ENCODE measurements around the gene MLH3. TPM values are rescaled to one million over a fixed set of nuclear protein-coding genes. Genes with fewer than 3 reads are reported as not detected.
"Not testable (repeated sequence)": the region's sequence is repeated elsewhere in the genome, so short reads cannot be mapped to it uniquely, and the experiment has no call there.

MLH3 gene
- total and polyA plus RNA-seq, 4 donors, result 7.3 to 43.6 (median 22.6) TPM

DNA sequence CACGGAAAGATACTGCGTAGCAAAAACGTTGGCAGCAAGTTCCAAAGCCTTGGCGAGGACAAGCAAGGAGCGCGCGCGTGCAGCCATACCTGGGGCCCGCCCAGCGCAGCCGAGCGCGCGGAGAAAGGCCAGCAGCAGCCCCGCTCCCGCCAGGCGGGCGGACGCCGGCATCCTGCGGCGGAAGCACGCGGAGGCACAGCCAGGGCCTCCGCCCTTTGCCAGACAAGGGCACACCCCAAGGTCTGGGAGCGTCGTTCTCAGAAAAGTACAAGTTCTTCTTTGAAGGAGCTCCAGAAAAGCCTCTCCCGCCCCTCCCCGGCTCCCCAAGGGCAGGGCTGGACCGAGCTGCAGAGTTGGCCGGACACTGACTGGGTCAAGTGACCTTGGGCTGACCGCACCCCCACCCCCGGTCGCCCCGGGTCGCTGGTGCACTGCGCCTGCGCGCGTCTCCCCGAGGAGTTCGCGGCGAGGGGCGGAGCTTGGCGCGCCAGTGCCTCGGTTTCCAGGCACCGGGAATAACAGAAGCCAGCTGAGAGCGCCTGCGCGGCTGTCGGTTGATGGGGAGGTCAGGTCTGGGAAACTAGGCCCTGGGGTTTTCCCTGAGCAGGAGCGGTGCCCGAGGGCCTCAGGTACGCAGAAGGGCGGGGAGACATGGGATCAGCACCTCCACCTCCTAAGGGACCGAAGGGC lies 18.0 kb upstream of the MLH3 start, which contains the start of gene ZC2HC1C:
Gene ZC2HC1C, plus strand, starts transcription at position 521 of the 690 bp plus-strand sequence. CDS start 933 bp downstream, outside the sequence.
- DNase-seq (peak; percentile 97 to 98), ATAC-seq (ENCODE audit: low FRiP score) (peak; percentile 97)
- no peaks in the 10 kb centered on the region for H3K9me3 ChIP-seq (ENCODE audit: control insufficient read depth, low read length)
- H3K27me3 ChIP-seq (ENCODE audit: control insufficient read depth in 1 of 2, insufficient read depth in 2 of 2, low read length in 1 of 2), result no peaks in the 10 kb centered on the region
- H3K4me3 ChIP-seq (ENCODE audit: low read length in 2 of 2), result peak within 1 kb of the TSS; percentile 55 to 58
- peak within 1 kb of the TSS; percentile 15 to 62 for H3K27ac ChIP-seq (ENCODE audit: low read depth in 1 of 2, low read length in 2 of 2)
- no peaks in the 10 kb centered on the region for H3K4me1 ChIP-seq (ENCODE audit: control insufficient read depth in 1 of 2, insufficient read depth in 2 of 2, low read length in 2 of 2)
- intact Hi-C loops (cut with DNase I), result loop anchor here (5.0 to 10.0 kb wide), 2 partner anchors 57 to 124 kb away; no protein-coding TSS in a partner anchor
- H3K36me3 ChIP-seq (ENCODE audit: control insufficient read depth in 1 of 2, insufficient read depth in 2 of 2, low read length in 1 of 2), result no peaks in the 10 kb centered on the region
- 1 to 2% methylated on average over 58 of the region's 58 CpGs for WGBS, 2 donors

DNA sequence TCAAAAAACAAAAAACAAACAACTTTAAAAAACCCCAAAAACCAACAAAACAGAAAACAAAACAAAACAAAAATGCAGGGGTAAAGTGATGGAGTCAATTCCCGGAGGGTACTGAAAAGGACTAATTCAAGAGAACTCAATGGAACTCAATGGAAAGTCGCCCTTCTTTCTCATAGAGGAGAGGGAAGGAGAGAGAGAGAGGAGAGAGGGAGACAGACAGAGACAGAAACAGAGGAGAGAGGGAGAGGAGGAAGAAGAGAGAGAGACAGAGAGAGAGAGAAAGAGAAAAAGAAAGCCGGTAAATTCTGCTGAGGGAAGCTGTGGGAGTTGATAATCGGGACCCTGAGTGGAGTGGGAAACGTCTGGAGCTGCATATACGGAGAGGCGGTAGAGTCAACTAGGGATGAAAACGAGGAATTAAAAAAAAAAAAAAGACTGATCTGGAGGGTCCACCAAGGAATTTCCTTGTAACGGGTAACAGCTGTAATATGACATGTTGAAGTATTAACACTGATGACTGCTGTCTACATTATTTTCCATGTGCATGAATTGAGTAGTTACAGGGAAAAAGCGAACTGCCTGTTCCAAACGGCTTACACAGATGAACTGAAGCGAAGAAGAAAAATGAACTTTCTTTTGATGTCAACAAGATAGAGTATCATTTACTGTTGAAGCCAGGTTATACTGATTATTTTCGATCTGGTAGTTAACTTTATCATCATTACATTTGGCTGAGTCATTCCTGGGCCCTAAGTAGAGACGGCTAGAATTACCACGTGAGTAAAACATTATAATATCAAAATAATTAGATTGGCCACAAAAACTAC lies 17.2 kb upstream of the MLH3 start:
- intact Hi-C loops (cut with DNase I), result loop anchor here (5.0 to 10.0 kb wide), 2 partner anchors 56 to 124 kb away; no protein-coding TSS in a partner anchor
- Histone ChIP-seq H3K4me1 (ENCODE audit: control insufficient read depth in 1 of 2, insufficient read depth in 2 of 2, low read length in 2 of 2) (no peaks in the 10 kb centered on the region), H3K27me3 (ENCODE audit: control insufficient read depth in 1 of 2, insufficient read depth in 2 of 2, low read length in 1 of 2) (no peaks in the 10 kb centered on the region), H3K27ac (ENCODE audit: low read depth in 1 of 2, low read length in 2 of 2) (peak overlapping the region in 1 of 2 donors; percentile 15), H3K4me3 (ENCODE audit: low read length in 2 of 2) (peak overlapping the region; percentile 55 to 58), H3K9me3 (ENCODE audit: control insufficient read depth, low read length) (no peaks in the 10 kb centered on the region), H3K36me3 (ENCODE audit: control insufficient read depth in 1 of 2, insufficient read depth in 2 of 2, low read length in 1 of 2) (no peaks in the 10 kb centered on the region)
- DNase-seq (no peak), ATAC-seq (ENCODE audit: low FRiP score) (no peak)
- 14 to 17% methylated on average over 15 of the region's 15 CpGs for WGBS, 2 donors

DNA sequence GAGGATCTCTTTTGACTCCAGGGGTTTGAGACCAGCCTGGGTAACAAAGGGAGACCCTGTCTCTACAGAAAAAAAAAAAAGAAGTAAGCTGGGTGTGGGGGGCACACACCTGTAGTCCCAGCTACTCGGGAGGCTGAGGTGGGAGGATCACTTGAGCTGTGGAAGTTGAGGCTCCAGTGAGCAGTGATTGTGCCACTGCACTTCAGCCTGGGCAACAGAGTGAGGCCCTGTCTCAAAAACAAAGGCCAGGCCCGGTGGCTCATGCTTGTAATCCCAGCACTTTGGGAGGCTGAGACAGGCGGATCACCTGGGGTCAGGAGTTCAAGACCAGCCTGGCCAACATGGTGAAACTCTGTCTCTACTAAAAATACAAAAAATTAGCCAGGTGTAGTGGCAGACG lies 16.5 kb upstream of the MLH3 start:
- intact Hi-C loops (cut with DNase I), result loop anchor here (5.0 to 10.0 kb wide), 2 partner anchors 55 to 123 kb away; no protein-coding TSS in a partner anchor
- H3K27me3 ChIP-seq (ENCODE audit: control insufficient read depth in 1 of 2, insufficient read depth in 2 of 2, low read length in 1 of 2); H3K27ac ChIP-seq (ENCODE audit: low read depth in 1 of 2, low read length in 2 of 2); H3K4me3 ChIP-seq (ENCODE audit: low read length in 2 of 2); H3K4me1 ChIP-seq (ENCODE audit: control insufficient read depth in 1 of 2, insufficient read depth in 2 of 2, low read length in 2 of 2); DNase-seq; H3K9me3 ChIP-seq (ENCODE audit: control insufficient read depth, low read length); H3K36me3 ChIP-seq (ENCODE audit: control insufficient read depth in 1 of 2, insufficient read depth in 2 of 2, low read length in 1 of 2); ATAC-seq (ENCODE audit: low FRiP score): not testable (repeated sequence)
- 93 to 96% methylated on average over 4 of the region's 4 CpGs for WGBS, 2 donors

DNA sequence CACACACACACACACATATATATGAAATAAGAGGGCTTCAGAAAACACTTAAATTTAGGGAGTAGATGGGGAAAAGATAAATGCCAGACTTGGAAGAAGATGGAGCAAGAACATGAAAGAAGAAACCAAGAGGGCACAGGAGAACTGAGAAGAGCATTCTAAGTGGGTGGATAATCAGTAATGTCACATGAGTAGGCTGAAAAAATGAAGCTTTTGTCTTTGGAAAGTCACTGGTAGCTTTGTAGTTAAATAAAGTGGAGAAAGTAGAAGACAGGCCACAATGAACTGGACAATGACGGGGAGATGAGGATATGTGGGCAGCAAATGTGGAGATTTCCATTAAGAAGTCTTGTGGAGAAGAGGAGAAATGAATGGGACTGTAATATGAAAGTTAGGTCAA lies 15.9 kb upstream of the MLH3 start:
- Histone ChIP-seq H3K27ac (ENCODE audit: low read depth in 1 of 2, low read length in 2 of 2) (no peak overlapping the region), H3K36me3 (ENCODE audit: control insufficient read depth in 1 of 2, insufficient read depth in 2 of 2, low read length in 1 of 2) (no peaks in the 10 kb centered on the region), H3K4me1 (ENCODE audit: control insufficient read depth in 1 of 2, insufficient read depth in 2 of 2, low read length in 2 of 2) (peaks cover 0 to 2% of the 10 kb centered on the region in 2 donors), H3K27me3 (ENCODE audit: control insufficient read depth in 1 of 2, insufficient read depth in 2 of 2, low read length in 1 of 2) (no peaks in the 10 kb centered on the region), H3K9me3 (ENCODE audit: control insufficient read depth, low read length) (no peaks in the 10 kb centered on the region), H3K4me3 (ENCODE audit: low read length in 2 of 2) (no peak overlapping the region)
- DNase-seq (no peak), ATAC-seq (ENCODE audit: low FRiP score) (no peak)
- intact Hi-C loops (cut with DNase I), result loop anchor here (5.0 to 10.0 kb wide), 2 partner anchors 55 to 122 kb away; no protein-coding TSS in a partner anchor
- WGBS, 2 donors, result 95 to 97% methylated on average over 1 of the region's 1 CpG

DNA sequence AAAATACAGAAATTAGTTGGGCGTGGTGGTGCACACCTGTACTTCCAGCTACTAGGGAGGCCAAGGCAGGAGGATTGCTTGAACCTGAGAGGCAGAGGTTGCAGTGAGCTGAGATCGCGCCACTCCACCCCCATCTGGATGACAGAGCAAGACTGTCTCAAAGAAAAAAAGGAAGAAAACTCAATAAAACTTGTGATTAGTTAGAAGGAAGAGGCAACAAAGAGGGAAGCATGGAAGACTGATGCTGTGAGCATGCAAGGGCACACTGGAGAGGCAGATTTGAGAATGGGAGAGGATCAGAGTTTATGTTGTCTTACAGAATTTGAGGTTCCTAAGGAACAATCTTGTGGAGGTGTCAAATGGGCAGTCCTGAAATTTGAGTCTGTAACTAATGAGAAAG lies 15.4 kb upstream of the MLH3 start:
- intact Hi-C loops (cut with DNase I), result loop anchor here (5.0 to 10.0 kb wide), 2 partner anchors 54 to 122 kb away; no protein-coding TSS in a partner anchor
- H3K4me1 ChIP-seq (ENCODE audit: control insufficient read depth in 1 of 2, insufficient read depth in 2 of 2, low read length in 2 of 2), result peaks cover 0 to 2% of the 10 kb centered on the region in 2 donors
- H3K36me3 ChIP-seq (ENCODE audit: control insufficient read depth in 1 of 2, insufficient read depth in 2 of 2, low read length in 1 of 2), result no peaks in the 10 kb centered on the region
- DNase-seq (no peak), ATAC-seq (ENCODE audit: low FRiP score) (no peak)
- H3K4me3 ChIP-seq (ENCODE audit: low read length in 2 of 2), result no peak overlapping the region
- 93 to 96% methylated on average over 3 of the region's 3 CpGs for WGBS, 2 donors
- H3K27me3 ChIP-seq (ENCODE audit: control insufficient read depth in 1 of 2, insufficient read depth in 2 of 2, low read length in 1 of 2), result no peaks in the 10 kb centered on the region
- H3K27ac ChIP-seq (ENCODE audit: low read depth in 1 of 2, low read length in 2 of 2), result no peak overlapping the region
- H3K9me3 ChIP-seq (ENCODE audit: control insufficient read depth, low read length), result no peaks in the 10 kb centered on the region

DNA sequence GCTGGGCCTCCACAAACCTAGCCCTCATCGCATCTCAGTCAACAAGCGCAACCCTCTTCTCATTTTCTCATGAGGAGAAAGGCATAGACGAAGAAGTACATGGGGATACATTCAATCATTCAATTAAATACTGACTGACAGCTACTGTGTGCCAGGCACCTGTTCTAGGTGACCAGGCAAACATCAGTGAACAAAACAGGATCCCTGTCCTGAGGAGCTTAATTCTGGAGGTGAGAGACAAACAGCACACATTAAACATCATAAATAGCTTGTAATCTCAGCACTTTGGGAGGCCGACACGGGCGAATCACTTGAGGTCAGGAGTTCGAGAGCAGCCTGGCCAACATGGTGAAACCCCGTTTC lies 12.9 kb upstream of the MLH3 start:
- H3K36me3 ChIP-seq (ENCODE audit: control insufficient read depth in 1 of 2, insufficient read depth in 2 of 2, low read length in 1 of 2), result no peaks in the 10 kb centered on the region
- H3K27me3 ChIP-seq (ENCODE audit: control insufficient read depth in 1 of 2, insufficient read depth in 2 of 2, low read length in 1 of 2), result no peaks in the 10 kb centered on the region
- WGBS, 2 donors, result 57% methylated on average over 8 of the region's 8 CpGs
- DNase-seq, result no peak
- intact Hi-C loops (cut with DNase I), result loop anchor here in 1 of 2 donors (10.0 kb wide), 1 partner anchor 119 kb away; no protein-coding TSS in a partner anchor
- H3K9me3 ChIP-seq (ENCODE audit: control insufficient read depth, low read length), result no peaks in the 10 kb centered on the region
- H3K4me3 ChIP-seq (ENCODE audit: low read length in 2 of 2), result no peak overlapping the region
- H3K4me1 ChIP-seq (ENCODE audit: control insufficient read depth in 1 of 2, insufficient read depth in 2 of 2, low read length in 2 of 2), result peaks cover 0 to 2% of the 10 kb centered on the region in 2 donors
- no peak overlapping the region for H3K27ac ChIP-seq (ENCODE audit: low read depth in 1 of 2, low read length in 2 of 2)
- no peak for ATAC-seq (ENCODE audit: low FRiP score)

DNA sequence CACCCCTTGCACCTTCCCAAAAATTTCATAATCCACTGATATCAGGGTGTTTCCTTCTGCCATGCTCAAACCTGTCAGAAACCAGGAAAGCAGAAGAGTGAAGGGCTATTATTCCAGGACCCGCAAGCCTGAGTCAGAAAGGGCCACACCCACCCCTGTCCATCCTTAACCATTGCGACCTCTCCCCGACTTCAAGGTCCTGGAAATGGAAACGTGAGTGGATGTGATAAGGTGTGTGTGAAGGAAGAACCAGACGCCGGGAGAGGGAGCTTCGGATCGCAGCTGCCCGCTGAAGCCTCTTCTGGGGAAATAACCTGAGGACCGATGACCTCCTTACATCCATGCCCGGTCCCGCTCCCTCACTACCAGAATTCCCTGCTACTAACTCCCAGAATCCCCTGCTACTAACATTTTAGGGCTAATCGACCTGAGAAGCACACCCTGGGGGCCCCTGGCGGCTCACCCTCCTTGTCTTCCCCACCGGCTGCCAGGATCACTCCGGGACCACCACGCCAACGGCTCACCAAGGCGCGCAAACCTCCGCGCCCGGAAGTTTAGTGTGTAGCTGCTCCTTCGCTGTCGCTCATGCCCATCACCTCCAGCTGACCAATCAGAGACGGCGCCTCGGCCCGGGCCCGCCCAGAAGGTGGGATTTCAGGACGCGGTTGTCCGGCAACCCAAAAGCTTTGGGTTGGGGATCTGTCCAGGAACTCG lies 12.4 kb upstream of the MLH3 start, which contains the start of gene ACYP1:
Gene ACYP1, minus strand, starts transcription at position 534 of the 714 bp plus-strand sequence. Its CDS starts 471 bp downstream, at position 63.
- ATAC-seq (ENCODE audit: low FRiP score) (peak; percentile 96), DNase-seq (peak; percentile 94 to 97)
- peak within 1 kb of the TSS; percentile 56 to 82 for H3K4me3 ChIP-seq (ENCODE audit: low read length in 2 of 2)
- H3K4me1 ChIP-seq (ENCODE audit: control insufficient read depth in 1 of 2, insufficient read depth in 2 of 2, low read length in 2 of 2), result peaks cover 0 to 2% of the 10 kb centered on the region in 2 donors
- H3K27me3 ChIP-seq (ENCODE audit: control insufficient read depth in 1 of 2, insufficient read depth in 2 of 2, low read length in 1 of 2), result no peaks in the 10 kb centered on the region
- H3K27ac ChIP-seq (ENCODE audit: low read depth in 1 of 2, low read length in 2 of 2), result no peak within 1 kb of the TSS
- no peaks in the 10 kb centered on the region for H3K36me3 ChIP-seq (ENCODE audit: control insufficient read depth in 1 of 2, insufficient read depth in 2 of 2, low read length in 1 of 2)
- H3K9me3 ChIP-seq (ENCODE audit: control insufficient read depth, low read length), result no peaks in the 10 kb centered on the region
- intact Hi-C loops (cut with DNase I), result loop anchor here in 1 of 2 donors (10.0 kb wide), 1 partner anchor 119 kb away; no protein-coding TSS in a partner anchor
- 1% methylated on average over 34 of the region's 34 CpGs for WGBS, 2 donors

DNA sequence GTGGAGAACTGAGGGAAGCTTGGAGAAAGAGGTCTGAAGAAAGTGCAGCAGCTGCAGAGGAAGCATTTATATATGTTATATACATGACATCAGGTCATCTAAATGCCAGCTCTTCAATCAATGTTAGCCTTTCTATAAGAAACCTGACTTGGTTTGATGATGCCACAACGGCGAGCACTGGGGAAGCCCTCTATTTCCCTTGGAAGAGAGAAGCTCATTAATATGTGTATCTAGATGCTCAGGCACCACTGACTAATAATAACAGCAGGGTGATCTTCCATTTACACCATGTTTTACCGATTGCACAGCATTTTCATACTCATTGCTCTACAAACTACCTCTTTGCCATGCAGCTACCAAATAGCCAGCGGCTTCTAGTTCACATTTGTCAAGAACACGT lies 11.7 kb upstream of the MLH3 start:
- DNase-seq, result no peak
- H3K36me3 ChIP-seq (ENCODE audit: control insufficient read depth in 1 of 2, insufficient read depth in 2 of 2, low read length in 1 of 2), result no peaks in the 10 kb centered on the region
- peaks cover 0 to 2% of the 10 kb centered on the region in 2 donors for H3K4me1 ChIP-seq (ENCODE audit: control insufficient read depth in 1 of 2, insufficient read depth in 2 of 2, low read length in 2 of 2)
- H3K27me3 ChIP-seq (ENCODE audit: control insufficient read depth in 1 of 2, insufficient read depth in 2 of 2, low read length in 1 of 2), result no peaks in the 10 kb centered on the region
- no peak overlapping the region for H3K27ac ChIP-seq (ENCODE audit: low read depth in 1 of 2, low read length in 2 of 2)
- 15 to 25% methylated on average over 5 of the region's 5 CpGs for whole genome bisulfite sequencing, 2 donors
- peak overlapping the region in 1 of 2 donors; percentile 56 for H3K4me3 ChIP-seq (ENCODE audit: low read length in 2 of 2)
- intact Hi-C loops (cut with DNase I), result loop anchor here in 1 of 2 donors (10.0 kb wide), 1 partner anchor 118 kb away; no protein-coding TSS in a partner anchor
- ATAC-seq (ENCODE audit: low FRiP score), result no peak
- no peaks in the 10 kb centered on the region for H3K9me3 ChIP-seq (ENCODE audit: control insufficient read depth, low read length)

Data from aorta (tissue), 5 donors.